Activated naive CD8-positive, alpha-beta T cell treated with anti-CD3 and anti-CD28 coated beads, Interleukin-2, amount 10 ng/mL, durations not matched to agents 7 days and 5 days (primary cell): ENCODE results near the gene SORCS2. TPM values are rescaled to one million over a fixed set of nuclear protein-coding genes. Genes with fewer than 3 reads are reported as not detected.

Source experiments
- ATAC-seq: fragments of 150-1000 bp; cut with Tn5 transposase; one replicate; pipeline ENCODE4 v1.10.0; 2021; ENCODE audit warnings: low read depth, moderate library complexity
- POLR2A ChIA-PET: fragments of 350-600 bp; sonication (Branson Sonifier 250); formaldehyde crosslinking; loops from one replicate; lab custom pipeline; 2021; ENCODE audit warnings: antibody characterized with exemption; lab: Charles Lee
- DNase-seq: peaks from one replicate; pipeline ENCODE4 v3.0.0; 2021
- H3K27ac Mint-ChIP-seq: one replicate; pipeline ENCODE4 v1.8.0; 2022; ENCODE audit warnings: mild to moderate bottlenecking, mixed read lengths
- H3K27me3 Mint-ChIP-seq: one replicate; pipeline ENCODE4 v1.8.0; 2022; ENCODE audit warnings: mild to moderate bottlenecking, moderate library complexity, mixed read lengths
- H3K36me3 Mint-ChIP-seq: one replicate; pipeline ENCODE4 v1.8.0; 2021; ENCODE audit warnings: mild to moderate bottlenecking, mixed read lengths
- H3K4me1 Mint-ChIP-seq: one replicate; pipeline ENCODE4 v1.8.0; 2021; ENCODE audit warnings: mixed read lengths
- H3K4me3 Mint-ChIP-seq: one replicate; pipeline ENCODE4 v1.8.0; 2022; ENCODE audit warnings: mild to moderate bottlenecking, moderate library complexity, mixed read lengths
- H3K9me3 Mint-ChIP-seq: one replicate; pipeline ENCODE4 v1.8.0; 2021; ENCODE audit warnings: mixed read lengths
- total RNA-seq, 2 experiments: library from RNA; stranded (reverse); gene quantifications; one replicate each; pipeline ENCODE4 v1.2.3, GENCODE V29; 2021

The SORCS2 gene
- total RNA-seq, 2 experiments from 2014 or later, result not detected

DNA sequence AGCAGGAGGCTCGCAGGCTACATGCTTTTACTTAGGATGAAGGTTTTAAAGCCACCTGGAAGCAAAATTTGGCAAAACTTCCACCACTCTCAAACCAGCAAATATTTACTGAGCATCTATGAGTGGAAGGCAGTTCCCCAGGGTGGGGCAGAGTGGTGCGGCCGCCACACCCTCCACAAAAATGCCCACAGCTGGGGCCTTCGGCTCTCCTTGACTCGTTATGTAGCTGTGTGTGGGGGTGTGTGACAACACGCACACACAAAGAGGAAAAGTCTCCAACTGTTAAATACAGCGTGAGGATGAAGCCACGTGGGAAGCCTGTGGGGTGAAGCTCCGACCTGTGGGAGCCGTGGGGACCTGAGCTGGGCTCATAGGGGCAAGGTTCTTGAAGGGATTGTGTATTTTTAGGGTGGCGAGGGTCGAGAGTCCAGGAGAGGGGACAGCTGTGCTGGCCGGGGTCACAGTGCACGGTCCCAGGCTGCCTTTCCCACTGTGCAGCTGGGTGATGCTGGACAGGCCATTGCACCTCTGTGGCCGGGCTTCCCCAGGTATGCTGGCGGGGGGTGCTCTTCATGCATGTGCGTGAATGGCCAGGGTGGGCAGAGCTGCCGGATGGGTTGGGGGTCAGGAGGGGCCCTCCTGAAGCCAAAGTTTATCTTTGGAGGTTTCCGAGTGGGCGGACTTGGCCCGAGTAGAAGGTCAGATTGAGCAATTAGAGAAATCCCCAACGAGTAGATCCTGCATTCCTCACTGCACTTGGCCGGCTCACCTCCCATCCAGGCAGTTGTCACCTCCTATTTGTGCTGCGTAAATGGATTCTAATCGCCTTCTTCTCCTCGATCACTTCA, 25.4 kb downstream of the SORCS2 start:
- Mint-ChIP-seq H3K36me3 (no peaks in the 10 kb centered on the region), H3K27ac (no peak overlapping the region), H3K4me3 (no peak overlapping the region), H3K9me3 (peaks cover 2% of the 10 kb centered on the region), H3K4me1 (no peaks in the 10 kb centered on the region), H3K27me3 (no peaks in the 10 kb centered on the region)
- ATAC-seq (no peak), DNase-seq (no peak)
- POLR2A ChIA-PET, result no interaction called here

- Mint-ChIP-seq H3K27me3 (no peaks in the 10 kb centered on the region), H3K9me3 (peaks cover 2% of the 10 kb centered on the region), H3K36me3 (no peaks in the 10 kb centered on the region), H3K4me3 (no peak overlapping the region), H3K4me1 (no peaks in the 10 kb centered on the region), H3K27ac (no peak overlapping the region)
- DNase-seq (no peak), ATAC-seq (no peak)
- POLR2A ChIA-PET, result no interaction called here
These were observed 26.3 kb downstream of the SORCS2 start for GRCh38 chr4:7218686-7219085.

DNA sequence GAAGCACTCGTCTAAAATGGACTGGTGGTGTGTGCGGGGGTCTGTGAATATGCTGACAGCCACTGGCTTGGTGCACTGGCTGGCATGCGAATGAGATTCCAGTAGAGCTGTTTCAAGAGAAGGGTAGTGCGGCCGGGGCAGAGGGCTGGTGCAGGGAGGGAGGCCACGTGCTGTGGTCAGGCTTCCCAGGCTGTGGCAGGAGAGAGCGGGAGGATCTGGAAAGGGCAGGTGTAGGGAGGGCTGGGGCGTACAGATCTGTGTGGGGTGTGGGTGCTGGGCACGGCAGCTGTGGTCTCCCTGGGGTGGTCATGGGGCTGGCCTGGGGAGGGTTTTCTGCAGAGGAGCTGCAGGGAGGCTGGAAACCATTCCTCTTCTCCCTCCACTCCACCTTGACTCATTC, 30.2 kb downstream of the SORCS2 start:
- no peak overlapping the region for H3K27ac Mint-ChIP-seq
- POLR2A ChIA-PET, result no interaction called here
- H3K9me3 Mint-ChIP-seq, result peaks cover 2% of the 10 kb centered on the region
- H3K36me3 Mint-ChIP-seq, result no peaks in the 10 kb centered on the region
- H3K4me1 Mint-ChIP-seq, result no peaks in the 10 kb centered on the region
- H3K27me3 Mint-ChIP-seq, result no peaks in the 10 kb centered on the region
- no peak for ATAC-seq
- no peak overlapping the region for H3K4me3 Mint-ChIP-seq
- no peak for DNase-seq

- Mint-ChIP-seq H3K4me1 (no peaks in the 10 kb centered on the region), H3K36me3 (no peaks in the 10 kb centered on the region), H3K27ac (no peak overlapping the region), H3K27me3 (peaks cover 2% of the 10 kb centered on the region), H3K4me3 (no peak overlapping the region), H3K9me3 (peaks cover 2% of the 10 kb centered on the region)
- POLR2A ChIA-PET, result no interaction called here
- no peak for ATAC-seq
- DNase-seq, result no peak
These were observed 31.2 kb downstream of the SORCS2 start for GRCh38 chr4:7223541-7223940.

- H3K4me3 Mint-ChIP-seq, result no peak overlapping the region
- peaks cover 2% of the 10 kb centered on the region for H3K27me3 Mint-ChIP-seq
- no peaks in the 10 kb centered on the region for H3K36me3 Mint-ChIP-seq
- peaks cover 2% of the 10 kb centered on the region for H3K9me3 Mint-ChIP-seq
- no peaks in the 10 kb centered on the region for H3K4me1 Mint-ChIP-seq
- no peak for ATAC-seq
- DNase-seq, result no peak
- H3K27ac Mint-ChIP-seq, result no peak overlapping the region
- POLR2A ChIA-PET, result no interaction called here
These were observed 31.7 kb downstream of the SORCS2 start for GRCh38 chr4:7224001-7224400.

GRCh38 chr4:7224878-7225533, 32.7 kb downstream of the SORCS2 start:
- no peaks in the 10 kb centered on the region for H3K9me3 Mint-ChIP-seq
- peaks cover 2% of the 10 kb centered on the region for H3K27me3 Mint-ChIP-seq
- DNase-seq (no peak), ATAC-seq (no peak)
- no peak overlapping the region for H3K4me3 Mint-ChIP-seq
- H3K27ac Mint-ChIP-seq, result no peak overlapping the region
- no peaks in the 10 kb centered on the region for H3K4me1 Mint-ChIP-seq
- POLR2A ChIA-PET, result no interaction called here
- H3K36me3 Mint-ChIP-seq, result no peaks in the 10 kb centered on the region

DNA sequence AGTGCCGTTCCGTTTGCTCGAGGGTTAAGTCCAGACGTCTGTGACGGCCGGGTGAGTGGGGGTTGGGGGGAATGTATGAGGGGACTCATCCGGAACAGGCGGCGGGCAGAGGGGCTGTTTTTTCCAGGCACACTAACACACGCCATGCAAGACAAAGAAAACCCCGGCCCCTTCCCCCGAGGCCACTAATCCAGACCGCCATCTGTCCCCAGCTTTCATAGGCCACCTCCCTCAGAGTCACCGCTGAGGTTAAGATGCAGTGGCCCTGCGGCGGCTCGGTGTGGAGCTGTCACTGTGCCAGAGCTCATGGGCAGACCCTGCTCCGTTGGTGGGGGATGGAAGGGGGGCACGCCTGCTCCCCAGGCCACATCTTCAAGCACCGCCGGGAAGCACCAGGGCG, 34.1 kb downstream of the SORCS2 start:
- H3K9me3 Mint-ChIP-seq, result no peaks in the 10 kb centered on the region
- H3K27ac Mint-ChIP-seq, result no peak overlapping the region
- DNase-seq (no peak), ATAC-seq (no peak)
- no peaks in the 10 kb centered on the region for H3K36me3 Mint-ChIP-seq
- no peaks in the 10 kb centered on the region for H3K4me1 Mint-ChIP-seq
- POLR2A ChIA-PET, result no interaction called here
- no peak overlapping the region for H3K4me3 Mint-ChIP-seq
- H3K27me3 Mint-ChIP-seq, result peaks cover 2% of the 10 kb centered on the region

DNA sequence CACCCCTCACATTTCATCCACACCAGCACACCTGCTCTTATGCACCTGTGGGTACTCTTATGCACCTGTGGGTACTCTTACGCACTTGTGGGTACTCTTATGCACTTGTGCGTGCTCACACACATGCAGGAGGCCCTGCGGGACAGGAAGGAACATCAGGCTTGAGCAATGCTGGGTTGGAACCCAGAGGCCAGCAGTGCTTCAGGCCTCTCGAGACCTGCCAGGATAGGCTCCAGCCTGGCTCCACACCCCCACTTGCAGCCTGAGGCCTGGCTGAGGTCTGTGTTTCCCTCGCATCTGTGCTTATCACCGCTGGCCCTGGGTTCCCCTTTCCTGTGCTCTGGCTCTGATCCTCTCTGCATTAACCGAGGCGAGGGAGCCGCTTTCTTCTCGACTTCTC, 34.7 kb downstream of the SORCS2 start:
- Mint-ChIP-seq H3K36me3 (no peaks in the 10 kb centered on the region), H3K9me3 (no peaks in the 10 kb centered on the region), H3K27me3 (peaks cover 2% of the 10 kb centered on the region), H3K27ac (no peak overlapping the region), H3K4me3 (no peak overlapping the region), H3K4me1 (no peaks in the 10 kb centered on the region)
- DNase-seq (no peak), ATAC-seq (no peak)
- POLR2A ChIA-PET, result no interaction called here

DNA sequence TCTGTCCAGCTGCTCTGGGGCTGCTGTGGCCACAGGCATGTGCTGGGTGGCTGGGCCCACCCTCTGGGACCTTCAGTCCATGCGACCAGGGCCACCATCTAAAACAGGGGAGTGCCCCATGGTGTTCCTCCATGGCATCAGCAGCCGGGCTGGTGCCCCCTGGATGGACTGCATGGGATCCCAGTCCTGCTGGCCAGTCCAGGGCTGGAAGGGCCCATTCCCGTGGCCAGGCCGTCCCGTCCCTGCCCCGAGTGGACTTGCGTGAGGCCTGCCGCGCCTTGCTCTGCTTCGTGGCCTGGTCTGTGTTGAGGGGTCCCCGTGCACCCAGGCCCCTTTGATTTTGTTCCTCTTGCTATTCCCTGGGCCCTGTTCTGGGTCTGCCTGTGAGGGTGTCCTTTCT, 36.4 kb downstream of the SORCS2 start:
- Mint-ChIP-seq H3K36me3 (no peaks in the 10 kb centered on the region), H3K9me3 (no peaks in the 10 kb centered on the region), H3K27ac (no peak overlapping the region), H3K27me3 (peaks cover 2% of the 10 kb centered on the region), H3K4me3 (no peak overlapping the region), H3K4me1 (no peaks in the 10 kb centered on the region)
- POLR2A ChIA-PET, result no interaction called here
- no peak for ATAC-seq
- DNase-seq, result no peak

- no peaks in the 10 kb centered on the region for H3K9me3 Mint-ChIP-seq
- DNase-seq, result no peak
- H3K4me1 Mint-ChIP-seq, result no peaks in the 10 kb centered on the region
These were observed 39.8 kb downstream of the SORCS2 start for GRCh38 chr4:7232061-7232650.

GRCh38 chr4:7233006-7233580, 40.8 kb downstream of the SORCS2 start:
- H3K9me3 Mint-ChIP-seq, result no peaks in the 10 kb centered on the region
- DNase-seq, result no peak
- no peak for ATAC-seq
- POLR2A ChIA-PET, result no interaction called here
- H3K4me1 Mint-ChIP-seq, result no peaks in the 10 kb centered on the region
- H3K27me3 Mint-ChIP-seq, result peaks cover 2% of the 10 kb centered on the region
- H3K36me3 Mint-ChIP-seq, result no peaks in the 10 kb centered on the region
- H3K4me3 Mint-ChIP-seq, result no peak overlapping the region
- H3K27ac Mint-ChIP-seq, result no peak overlapping the region

More at GRCh38 chr4:7232061-7232650, 39.8 kb downstream of the SORCS2 start:
- POLR2A ChIA-PET, result no interaction called here
- H3K27me3 Mint-ChIP-seq, result peaks cover 2% of the 10 kb centered on the region
- H3K36me3 Mint-ChIP-seq, result no peaks in the 10 kb centered on the region
- H3K4me3 Mint-ChIP-seq, result no peak overlapping the region
- no peak overlapping the region for H3K27ac Mint-ChIP-seq
- ATAC-seq, result no peak

GRCh38 chr4:7233601-7234000, 41.3 kb downstream of the SORCS2 start:
- no peak overlapping the region for H3K4me3 Mint-ChIP-seq
- POLR2A ChIA-PET, result no interaction called here
- no peak overlapping the region for H3K27ac Mint-ChIP-seq
- no peaks in the 10 kb centered on the region for H3K9me3 Mint-ChIP-seq
- H3K27me3 Mint-ChIP-seq, result no peaks in the 10 kb centered on the region
- no peaks in the 10 kb centered on the region for H3K36me3 Mint-ChIP-seq
- ATAC-seq (no peak), DNase-seq (no peak)
- H3K4me1 Mint-ChIP-seq, result no peaks in the 10 kb centered on the region

DNA sequence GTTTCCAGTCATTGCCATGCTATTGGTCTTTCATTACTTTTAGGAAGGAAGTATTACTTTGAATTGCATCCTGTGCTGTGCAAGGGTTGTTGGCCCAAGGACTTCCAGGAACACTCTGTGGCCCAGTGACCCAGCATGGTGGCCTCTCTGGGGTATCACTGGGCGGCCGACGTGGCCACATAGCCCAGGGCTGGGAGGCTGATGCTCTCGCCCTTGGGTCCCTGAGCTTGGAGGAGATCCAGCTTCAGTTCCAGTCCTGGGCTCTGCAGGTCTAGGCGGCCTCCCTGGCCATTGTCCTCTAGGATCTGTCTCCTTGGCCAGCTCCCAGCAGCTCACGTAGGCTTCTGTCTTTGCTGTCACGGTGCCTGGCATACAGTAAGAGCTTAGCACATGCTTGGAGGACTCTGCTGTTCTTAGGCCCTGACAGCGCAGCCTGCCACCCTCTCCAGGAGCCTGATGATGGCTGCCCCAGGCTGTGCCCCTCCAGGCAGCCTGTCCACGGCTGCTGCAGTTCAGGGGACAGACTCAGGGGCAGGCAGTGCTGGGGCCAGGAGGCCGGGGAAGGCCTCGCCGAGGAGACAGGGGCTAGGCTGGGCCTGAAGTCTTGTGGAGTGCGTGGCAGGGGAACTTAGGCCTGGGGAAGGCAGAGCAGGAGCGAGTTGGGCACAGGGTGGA, 42.2 kb downstream of the SORCS2 start:
- Mint-ChIP-seq H3K27ac (no peak overlapping the region), H3K4me3 (no peak overlapping the region), H3K36me3 (no peaks in the 10 kb centered on the region), H3K9me3 (no peaks in the 10 kb centered on the region), H3K27me3 (no peaks in the 10 kb centered on the region), H3K4me1 (no peaks in the 10 kb centered on the region)
- no peak for ATAC-seq
- DNase-seq, result no peak
- POLR2A ChIA-PET, result no interaction called here
